A549 (cell line): ENCODE measurements around the gene NELFB. TPM values are rescaled to one million over a fixed set of nuclear protein-coding genes. Genes with fewer than 3 reads are reported as not detected.
A peak's percentile ranks its signal among the peaks of the same experiment; 100 is the strongest.

Experiments
- ATAC-seq, 2 experiments: fragments of 200-7000 bp in 1 of 2; fragments of >200 bp in 1 of 2; cut with Nextera tagmentation in 1 of 2; cut with Tn5 transposase in 1 of 2; 3 replicates each; pipeline versions ENCODE4 v1.8.0 to v1.9.1; 2018 to 2020; ENCODE audit warnings: mild to moderate bottlenecking in 1 of 2, moderate library complexity in 1 of 2
- CTCF ChIA-PET: fragments of 300-600 bp; sonication (Branson Sonifier 250); formaldehyde crosslinking; extraction: SDS; loops from one replicate; lab custom pipeline; 2021; ENCODE audit warnings: antibody characterized with exemption, inconsistent platforms; lab: Yijun Ruan, JAX
- POLR2A ChIA-PET: fragments of 350-600 bp; formaldehyde crosslinking; extraction: SDS; loops from one replicate; lab custom pipeline; 2021; ENCODE audit warnings: antibody characterized with exemption, inconsistent platforms; lab: Yijun Ruan, JAX
- DNase-seq, 2 experiments: peaks; one replicate each; pipeline versions ENCODE4 v3.0.0 to v3.0.0-alpha.2; 2011 to 2016; ENCODE audit warnings: low read depth in 1 of 2, low spot score in 1 of 2
- FAIRE-seq: peaks from 2 replicates; lab custom pipeline; 2011; peaks lifted over from hg19 to GRCh38; lab: Jason Lieb, UNC
- H3K27ac ChIP-seq, 2 experiments: fragments of >200 bp; sonication (Bioruptor Twin); formaldehyde crosslinking; 3 replicates each; pipeline ENCODE4 v1.5.1; 2016 to 2017
- H3K4me1 ChIP-seq: fragments of >200 bp; sonication (Bioruptor Twin); formaldehyde crosslinking; 3 replicates; pipeline ENCODE4 v1.6.1; 2016
- H3K4me2 ChIP-seq: fragments of >200 bp; sonication (Bioruptor Twin); formaldehyde crosslinking; 3 replicates; pipeline ENCODE4 v1.6.1; 2016
- H3K4me3 ChIP-seq: fragments of >200 bp; sonication (Bioruptor Twin); formaldehyde crosslinking; 3 replicates; pipeline ENCODE4 v1.5.1; 2016
- H3K9me3 ChIP-seq: fragments of >200 bp; sonication (Bioruptor Twin); formaldehyde crosslinking; 3 replicates; pipeline ENCODE4 v1.6.1; 2016
- BHLHE40 ChIP-seq: IDR thresholded peaks from 2 replicates; pipeline ENCODE4 v1.6.1; 2012; ENCODE audit warnings: low read depth, low read length, inconsistent platforms
- CBX2 ChIP-seq: fragments of 200-600 bp; sonication (generic); IDR thresholded peaks from 2 replicates; pipeline ENCODE4 v1.6.1; 2016; ENCODE audit warnings: low read depth, mild to moderate bottlenecking, borderline replicate concordance
- CHD2 ChIP-seq: fragments of 150-350 bp; IDR thresholded peaks from 2 replicates; pipeline ENCODE4 v1.6.1; 2014; ENCODE audit warnings: low read length; ENCODE audit not compliant: partially characterized antibody
- EHF ChIP-seq: fragments of 250-450 bp; sonication (Bioruptor Pico); IDR thresholded peaks from 2 replicates; pipeline ENCODE4 v1.5.0; 2020; ENCODE audit warnings: mild to moderate bottlenecking
- EP300 ChIP-seq, 2 experiments: fragments of >200 bp; sonication (Bioruptor Twin); formaldehyde crosslinking; IDR thresholded peaks; 2 replicates in 1 of 2; 3 replicates in 1 of 2; pipeline ENCODE4 v1.6.1; 2016 to 2017
- ESRRA ChIP-seq: fragments of 150-350 bp; IDR thresholded peaks from 2 replicates; pipeline ENCODE4 v1.6.1; 2014; ENCODE audit warnings: mild to moderate bottlenecking, low read length, borderline replicate concordance
- FOSB ChIP-seq: fragments of 250-450 bp; sonication (Bioruptor Pico); IDR thresholded peaks from 2 replicates; pipeline ENCODE4 v1.5.0; 2020; ENCODE audit warnings: mild to moderate bottlenecking, moderate library complexity
- FOSL2 ChIP-seq, 2 experiments: fragments of 450-650 bp in 1 of 2; fragments of >200 bp in 1 of 2; sonication (Bioruptor Twin) in 1 of 2; formaldehyde crosslinking; IDR thresholded peaks; 2 replicates each; pipeline versions ENCODE4 v1.5.0 to v1.6.1; 2016 to 2020; ENCODE audit warnings: mild to moderate bottlenecking in 1 of 2, moderate library complexity in 1 of 2
- FOXS1 ChIP-seq: fragments of 250-450 bp; sonication (Bioruptor Pico); IDR thresholded peaks from 2 replicates; pipeline ENCODE4 v1.5.0; 2020; ENCODE audit warnings: mild to moderate bottlenecking, moderate library complexity
- HDAC2 ChIP-seq: fragments of 200-600 bp; sonication (generic); IDR thresholded peaks from 2 replicates; pipeline ENCODE4 v1.6.1; 2016
- HOXB13 ChIP-seq: fragments of 250-450 bp; sonication (Bioruptor Pico); IDR thresholded peaks from 2 replicates; pipeline ENCODE4 v1.5.0; 2020; ENCODE audit warnings: low read depth, mild to moderate bottlenecking, moderate library complexity
- JUNB ChIP-seq: fragments of >200 bp; sonication (Bioruptor Twin); formaldehyde crosslinking; IDR thresholded peaks from 2 replicates; pipeline ENCODE4 v1.6.1; 2016
- KDM1A ChIP-seq: fragments of 200-600 bp; sonication (generic); IDR thresholded peaks from 2 replicates; pipeline ENCODE4 v1.6.1; 2016; ENCODE audit warnings: low read depth, mild to moderate bottlenecking
- KDM5A ChIP-seq: fragments of 200-600 bp; sonication (generic); IDR thresholded peaks from 2 replicates; pipeline ENCODE4 v1.6.1; 2016; ENCODE audit warnings: antibody characterized with exemption, mild to moderate bottlenecking
- MAFK ChIP-seq: fragments of 450-650 bp; IDR thresholded peaks from 2 replicates; pipeline ENCODE4 v1.6.1; 2014; ENCODE audit not compliant: partially characterized antibody
- NR3C1 ChIP-seq: fragments of >200 bp; sonication (Bioruptor Twin); formaldehyde crosslinking; IDR thresholded peaks from 3 replicates; pipeline ENCODE4 v1.6.1; 2017
- PHF8 ChIP-seq: fragments of 200-600 bp; sonication (generic); IDR thresholded peaks from 2 replicates; pipeline ENCODE4 v1.6.1; 2016; ENCODE audit warnings: low read depth, mild to moderate bottlenecking, antibody characterized with exemption, moderate library complexity, borderline replicate concordance
- RAD21 ChIP-seq, 2 experiments: fragments of >200 bp in 1 of 2; sonication (Bioruptor Twin) in 1 of 2; formaldehyde crosslinking in 1 of 2; IDR thresholded peaks in 1 of 2; conservative IDR thresholded peaks in 1 of 2; 2 replicates in 1 of 2; 3 replicates in 1 of 2; pipeline ENCODE4 v1.6.1; 2012 to 2018; ENCODE audit warnings: inconsistent platforms in 1 of 2
- RARB ChIP-seq: fragments of 250-450 bp; sonication (Bioruptor Pico); IDR thresholded peaks from 2 replicates; pipeline ENCODE4 v1.8.0; 2021; ENCODE audit warnings: mild to moderate bottlenecking, moderate library complexity
- TFCP2L1 ChIP-seq: fragments of 250-450 bp; sonication (Bioruptor Pico); IDR thresholded peaks from 2 replicates; pipeline ENCODE4 v1.5.0; 2021; ENCODE audit warnings: mild to moderate bottlenecking
- ZSCAN20 ChIP-seq: fragments of 250-450 bp; sonication (Bioruptor Pico); IDR thresholded peaks from 2 replicates; pipeline ENCODE4 v1.8.0; 2022; ENCODE audit warnings: mild to moderate bottlenecking, moderate library complexity
- WGBS: methylation state at CpG from one replicate; pipeline ENCODE4 v1.1.6; 2017; ENCODE audit errors: missing lambda C conversion rate; 5-methylcytosine and 5-hydroxymethylcytosine counted together
- polyA plus RNA-seq, 4 experiments: library from polyadenylated mRNA; depleted of rRNA in 3 of 4; stranded (reverse); fragments of >200 nt; fragmentation: RNase III in 1 of 4; extraction: RNeasy Plus Mini Kit Qiagen cat#74134 plus additional on column Dnase treatment in 1 of 4; gene quantifications; 2 replicates in 3 of 4; 3 replicates in 1 of 4; pipeline ENCODE4 v1.2.3, GENCODE V29; 2011 to 2017
- TF ChIP-seq, protein P1 (sequence below): fragments of 150-350 bp; IDR thresholded peaks from 2 replicates; pipeline ENCODE4 v1.6.1; 2014; ENCODE audit warnings: low read depth, mild to moderate bottlenecking, low read length
- TF ChIP-seq, protein P2 (sequence below): fragments of >200 bp; sonication (Bioruptor Twin); formaldehyde crosslinking; IDR thresholded peaks from 3 replicates; pipeline ENCODE4 v1.5.1; 2016
- TF ChIP-seq, protein P3 (sequence below): fragments of >200 bp; sonication (Bioruptor Twin); formaldehyde crosslinking; IDR thresholded peaks from 2 replicates; pipeline ENCODE4 v1.6.1; 2016
- TF ChIP-seq, protein P4 (sequence below): fragments of 200-600 bp; sonication (generic); IDR thresholded peaks from 2 replicates; pipeline ENCODE4 v1.6.1; 2016; ENCODE audit warnings: antibody characterized with exemption, mild to moderate bottlenecking, moderate library complexity

The NELFB gene
- polyA plus RNA-seq, 2 of the 4 experiments (the other 2 are of a cell fraction) = 31.8 to 45.3 TPM

DNA sequence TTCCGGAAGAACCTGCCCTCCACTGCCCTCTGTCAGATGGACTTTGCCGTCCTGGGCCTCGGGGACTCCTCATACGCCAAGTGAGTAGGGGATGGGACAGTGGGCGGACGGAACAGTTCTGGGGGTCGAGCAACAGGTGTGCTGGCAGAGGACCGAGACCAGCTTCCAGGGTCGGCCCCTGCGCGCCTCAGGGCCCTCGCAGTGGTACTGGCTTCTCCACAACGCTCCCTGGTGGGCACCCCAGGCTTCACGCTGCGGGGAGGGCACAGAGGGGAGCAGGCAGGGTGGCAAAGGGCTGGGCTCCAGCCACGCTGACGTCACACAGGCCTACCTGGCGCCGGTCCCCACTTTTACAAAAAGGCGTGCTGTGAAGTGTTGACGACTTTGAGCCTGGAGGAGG, 42.6 kb upstream of the NELFB start:
- Histone ChIP-seq H3K27ac (no peak overlapping the region), H3K4me1 (peaks cover 9% of the 10 kb centered on the region)
- DNase-seq (no peak), ATAC-seq (peak in 1 of 2 experiments; percentile 36; a peak in 3 of 6 replicates), FAIRE-seq (no peak)
- POLR2A ChIA-PET = no interaction called here
- no peak for TF ChIP-seq HDAC2
- no peak for TF ChIP-seq ESRRA
- no peak for TF ChIP-seq ZSCAN20 (CRISPR knock-in tag)
- no peak for TF ChIP-seq TFCP2L1 (CRISPR knock-in tag)
- TF ChIP-seq FOXS1 = no peak
- TF ChIP-seq RAD21 (conservative IDR thresholded peaks at IDR 0.05 in 1 of 2, IDR thresholded peaks at IDR 0.05 in 1 of 2) = no peak
- no peak for TF ChIP-seq NR3C1
- no peak for TF ChIP-seq FOSB (CRISPR knock-in tag)
- no peak for TF ChIP-seq BHLHE40
- TF ChIP-seq HOXB13 (CRISPR knock-in tag) = no peak
- no peak for TF ChIP-seq CBX2
- TF ChIP-seq RARB (CRISPR knock-in tag) = no peak
- TF ChIP-seq, protein P1, sequence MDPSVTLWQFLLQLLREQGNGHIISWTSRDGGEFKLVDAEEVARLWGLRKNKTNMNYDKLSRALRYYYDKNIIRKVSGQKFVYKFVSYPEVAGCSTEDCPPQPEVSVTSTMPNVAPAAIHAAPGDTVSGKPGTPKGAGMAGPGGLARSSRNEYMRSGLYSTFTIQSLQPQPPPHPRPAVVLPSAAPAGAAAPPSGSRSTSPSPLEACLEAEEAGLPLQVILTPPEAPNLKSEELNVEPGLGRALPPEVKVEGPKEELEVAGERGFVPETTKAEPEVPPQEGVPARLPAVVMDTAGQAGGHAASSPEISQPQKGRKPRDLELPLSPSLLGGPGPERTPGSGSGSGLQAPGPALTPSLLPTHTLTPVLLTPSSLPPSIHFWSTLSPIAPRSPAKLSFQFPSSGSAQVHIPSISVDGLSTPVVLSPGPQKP = no peak
- TF ChIP-seq CHD2 = no peak
- no peak for TF ChIP-seq KDM1A
- no peak for TF ChIP-seq JUNB
- TF ChIP-seq, all 56 proteins: peak for 0
- no peaks in the 10 kb centered on the region for H3K9me3 ChIP-seq
- no peak overlapping the region for H3K4me3 ChIP-seq
- no peak overlapping the region for H3K4me2 ChIP-seq
- CTCF ChIA-PET = interaction anchor here (0.9 to 9.9 kb wide), 7 partner anchors 11 to 145 kb away, joined by 3 to 71 read pairs (median 4); partner anchors contain the start of genes RNF224, SSNA1 and TUBB4B
- WGBS = 86% methylated on average over 19 of the region's 21 CpGs

DNA sequence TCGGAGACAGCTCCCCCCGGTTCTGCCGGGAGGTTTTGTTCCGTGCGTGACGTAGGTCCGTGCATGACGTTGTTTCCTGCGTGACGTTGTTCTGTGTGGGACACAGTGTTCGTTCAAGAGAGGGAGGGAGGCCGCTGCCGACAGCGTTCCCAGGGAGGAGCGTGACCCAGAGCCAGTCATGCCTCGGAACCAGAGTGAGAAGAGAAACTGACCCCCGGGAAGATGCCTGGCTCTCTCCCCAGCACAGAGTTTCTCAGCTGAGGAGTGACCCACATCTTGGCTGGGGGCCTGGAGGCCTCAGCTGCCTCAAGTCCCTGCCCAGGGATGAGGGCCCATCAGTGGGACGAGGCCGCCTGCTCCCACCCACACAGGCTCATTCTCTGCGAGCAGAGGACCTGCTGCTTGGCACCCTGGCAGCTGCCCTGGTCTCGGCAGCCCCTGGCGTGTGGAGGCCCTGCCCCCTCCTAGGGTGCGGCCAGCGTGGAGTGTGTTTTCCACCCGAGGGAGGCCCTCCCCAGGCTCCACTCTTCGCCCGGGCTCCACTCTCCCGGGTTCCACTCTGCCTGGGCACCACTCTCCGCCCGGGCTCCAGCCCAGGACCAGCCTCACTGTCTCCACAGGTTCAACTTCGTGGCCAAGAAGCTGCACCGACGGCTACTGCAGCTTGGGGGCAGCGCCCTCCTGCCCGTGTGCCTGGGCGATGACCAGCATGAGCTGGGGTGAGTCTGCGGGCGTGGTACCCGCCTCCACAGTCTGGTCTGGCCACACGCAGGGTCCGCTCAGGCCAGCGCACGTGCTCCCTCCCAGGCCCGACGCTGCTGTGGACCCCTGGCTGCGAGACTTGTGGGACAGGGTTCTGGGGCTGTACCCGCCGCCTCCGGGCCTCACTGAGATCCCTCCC, 41.7 kb upstream of the NELFB start:
- no peak for DNase-seq
- ATAC-seq = peak in 1 of 2 experiments; percentile 35; a peak in 3 of 6 replicates
- ChIA-PET CTCF (interaction anchor here (1.0 to 9.9 kb wide), 10 partner anchors 11 to 95 kb away, joined by 3 to 71 read pairs (median 4); partner anchors contain the start of genes CYSRT1, RNF224, SSNA1 and TUBB4B), POLR2A (interaction anchor here (1.1 to 1.4 kb wide), 2 partner anchors 13 to 27 kb away, joined by 4 to 6 read pairs; partner anchors contain the start of genes TPRN and TUBB4B)
- Histone ChIP-seq H3K4me2 (no peak overlapping the region), H3K9me3 (no peaks in the 10 kb centered on the region), H3K4me1 (peaks cover 16% of the 10 kb centered on the region), H3K27ac (no peak overlapping the region), H3K4me3 (no peak overlapping the region)
- WGBS = 91% methylated on average over 39 of the region's 49 CpGs
- TF ChIP-seq, protein P2, sequence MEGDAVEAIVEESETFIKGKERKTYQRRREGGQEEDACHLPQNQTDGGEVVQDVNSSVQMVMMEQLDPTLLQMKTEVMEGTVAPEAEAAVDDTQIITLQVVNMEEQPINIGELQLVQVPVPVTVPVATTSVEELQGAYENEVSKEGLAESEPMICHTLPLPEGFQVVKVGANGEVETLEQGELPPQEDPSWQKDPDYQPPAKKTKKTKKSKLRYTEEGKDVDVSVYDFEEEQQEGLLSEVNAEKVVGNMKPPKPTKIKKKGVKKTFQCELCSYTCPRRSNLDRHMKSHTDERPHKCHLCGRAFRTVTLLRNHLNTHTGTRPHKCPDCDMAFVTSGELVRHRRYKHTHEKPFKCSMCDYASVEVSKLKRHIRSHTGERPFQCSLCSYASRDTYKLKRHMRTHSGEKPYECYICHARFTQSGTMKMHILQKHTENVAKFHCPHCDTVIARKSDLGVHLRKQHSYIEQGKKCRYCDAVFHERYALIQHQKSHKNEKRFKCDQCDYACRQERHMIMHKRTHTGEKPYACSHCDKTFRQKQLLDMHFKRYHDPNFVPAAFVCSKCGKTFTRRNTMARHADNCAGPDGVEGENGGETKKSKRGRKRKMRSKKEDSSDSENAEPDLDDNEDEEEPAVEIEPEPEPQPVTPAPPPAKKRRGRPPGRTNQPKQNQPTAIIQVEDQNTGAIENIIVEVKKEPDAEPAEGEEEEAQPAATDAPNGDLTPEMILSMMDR = peak; percentile 11; the same call in 1 of the 3 replicates
- no peak for TF ChIP-seq EP300 (IDR thresholded peaks at IDR 0.05)
- peak in 1 of 2 experiments; percentile 31; a peak in 1 of 5 replicates for TF ChIP-seq RAD21 (conservative IDR thresholded peaks at IDR 0.05 in 1 of 2, IDR thresholded peaks at IDR 0.05 in 1 of 2)
- FAIRE-seq = no peak

DNA sequence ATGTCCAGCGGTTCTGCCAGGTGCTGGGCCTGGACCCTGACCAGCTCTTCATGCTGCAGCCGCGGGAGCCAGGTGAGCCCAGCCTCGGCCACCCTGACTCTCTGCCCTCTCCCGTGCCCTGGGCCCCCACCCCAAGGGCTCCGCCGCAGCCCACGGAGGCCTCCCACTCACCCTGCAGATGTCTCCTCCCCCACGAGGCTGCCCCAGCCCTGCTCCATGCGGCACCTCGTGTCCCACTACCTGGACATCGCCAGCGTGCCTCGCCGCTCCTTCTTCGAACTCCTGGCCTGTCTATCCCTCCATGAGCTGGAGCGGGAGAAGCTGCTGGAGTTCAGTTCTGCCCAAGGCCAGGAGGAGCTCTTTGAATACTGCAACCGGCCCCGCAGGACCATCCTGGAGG, 40.5 kb upstream of the NELFB start:
- WGBS = 90% methylated on average over 19 of the region's 19 CpGs
- ATAC-seq = no peak
- peaks cover 26% of the 10 kb centered on the region for H3K4me1 ChIP-seq
- POLR2A ChIA-PET = interaction anchor here (1.4 kb wide), 1 partner anchor 26 kb away, joined by 6 read pairs; the partner anchor contains the start of gene TUBB4B
- H3K4me2 ChIP-seq = no peak overlapping the region
- no peak overlapping the region for H3K27ac ChIP-seq
- no peaks in the 10 kb centered on the region for H3K9me3 ChIP-seq
- no peak for FAIRE-seq
- DNase-seq = no peak
- no peak overlapping the region for H3K4me3 ChIP-seq
- CTCF ChIA-PET = interaction anchor here (1.2 to 9.9 kb wide), 7 partner anchors 10 to 28 kb away, joined by 3 to 71 read pairs (median 6); partner anchors contain the start of genes CYSRT1, RNF224, SSNA1 and TPRN
- TF ChIP-seq EHF (CRISPR knock-in tag) (no peak), EP300 (IDR thresholded peaks at IDR 0.05) (no peak), MAFK (no peak), CBX2 (no peak), PHF8 (no peak), FOSL2 (IDR thresholded peaks at IDR 0.05) (no peak), FOSL2 (CRISPR knock-in tag; IDR thresholded peaks at IDR 0.05) (no peak), KDM5A (no peak)
- TF ChIP-seq, protein P3, sequence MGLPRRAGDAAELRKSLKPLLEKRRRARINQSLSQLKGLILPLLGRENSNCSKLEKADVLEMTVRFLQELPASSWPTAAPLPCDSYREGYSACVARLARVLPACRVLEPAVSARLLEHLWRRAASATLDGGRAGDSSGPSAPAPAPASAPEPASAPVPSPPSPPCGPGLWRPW = no peak
- TF ChIP-seq, protein P4, sequence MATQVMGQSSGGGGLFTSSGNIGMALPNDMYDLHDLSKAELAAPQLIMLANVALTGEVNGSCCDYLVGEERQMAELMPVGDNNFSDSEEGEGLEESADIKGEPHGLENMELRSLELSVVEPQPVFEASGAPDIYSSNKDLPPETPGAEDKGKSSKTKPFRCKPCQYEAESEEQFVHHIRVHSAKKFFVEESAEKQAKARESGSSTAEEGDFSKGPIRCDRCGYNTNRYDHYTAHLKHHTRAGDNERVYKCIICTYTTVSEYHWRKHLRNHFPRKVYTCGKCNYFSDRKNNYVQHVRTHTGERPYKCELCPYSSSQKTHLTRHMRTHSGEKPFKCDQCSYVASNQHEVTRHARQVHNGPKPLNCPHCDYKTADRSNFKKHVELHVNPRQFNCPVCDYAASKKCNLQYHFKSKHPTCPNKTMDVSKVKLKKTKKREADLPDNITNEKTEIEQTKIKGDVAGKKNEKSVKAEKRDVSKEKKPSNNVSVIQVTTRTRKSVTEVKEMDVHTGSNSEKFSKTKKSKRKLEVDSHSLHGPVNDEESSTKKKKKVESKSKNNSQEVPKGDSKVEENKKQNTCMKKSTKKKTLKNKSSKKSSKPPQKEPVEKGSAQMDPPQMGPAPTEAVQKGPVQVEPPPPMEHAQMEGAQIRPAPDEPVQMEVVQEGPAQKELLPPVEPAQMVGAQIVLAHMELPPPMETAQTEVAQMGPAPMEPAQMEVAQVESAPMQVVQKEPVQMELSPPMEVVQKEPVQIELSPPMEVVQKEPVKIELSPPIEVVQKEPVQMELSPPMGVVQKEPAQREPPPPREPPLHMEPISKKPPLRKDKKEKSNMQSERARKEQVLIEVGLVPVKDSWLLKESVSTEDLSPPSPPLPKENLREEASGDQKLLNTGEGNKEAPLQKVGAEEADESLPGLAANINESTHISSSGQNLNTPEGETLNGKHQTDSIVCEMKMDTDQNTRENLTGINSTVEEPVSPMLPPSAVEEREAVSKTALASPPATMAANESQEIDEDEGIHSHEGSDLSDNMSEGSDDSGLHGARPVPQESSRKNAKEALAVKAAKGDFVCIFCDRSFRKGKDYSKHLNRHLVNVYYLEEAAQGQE = no peak
